B cell (primary cell): ENCODE data around the gene PIGZ. TPM values are rescaled to one million over a fixed set of nuclear protein-coding genes. Genes with fewer than 3 reads are reported as not detected.

ENCODE experiments used
- ATAC-seq: fragments of 200-7000 bp; cut with Tn5 transposase; one replicate; pipeline ENCODE4 v1.10.0; 2021; ENCODE audit warnings: low read depth, mild to moderate bottlenecking, moderate number of reproducible peaks, moderate library complexity
- CTCF ChIA-PET: fragments of 350-600 bp; sonication (Branson Sonifier 250); formaldehyde crosslinking; loops from one replicate; lab custom pipeline; 2021; ENCODE audit warnings: antibody characterized with exemption, inconsistent platforms; lab: Charles Lee
- POLR2A ChIA-PET: fragments of 350-600 bp; sonication (Branson Sonifier 250); formaldehyde crosslinking; loops from one replicate; lab custom pipeline; 2021; ENCODE audit warnings: antibody characterized with exemption; lab: Charles Lee
- DNase-seq: peaks from one replicate; pipeline ENCODE4 v3.0.0; 2013
- H2AFZ ChIP-seq: 2 replicates; pipeline ENCODE4 v1.6.1; 2012; ENCODE audit warnings: mild to moderate bottlenecking, low read depth, low read length; ENCODE audit not compliant: insufficient read depth, poor library complexity, severe bottlenecking
- H3K27ac ChIP-seq, 2 donors: 1 replicate in 1 of 2; 2 replicates in 1 of 2; pipeline ENCODE4 v1.5.1; 2012 to 2013; ENCODE audit warnings: low read length in 2 of 2, mild to moderate bottlenecking in 2 of 2, moderate library complexity in 1 of 2
- H3K27me3 ChIP-seq, 4 experiments: fragments of 200-600 bp in 1 of 4; sonication (generic) in 1 of 4; replicated peaks in 1 of 4; 1 replicate in 2 of 4; 2 replicates in 2 of 4; pipeline versions ENCODE4 v1.6.1 to v1.7.0; 2013 to 2016; ENCODE audit warnings: low read length in 3 of 4, mild to moderate bottlenecking in 2 of 4, mixed read lengths in 1 of 4, moderate library complexity in 1 of 4; ENCODE audit not compliant: insufficient read depth in 4 of 4, control insufficient read depth in 3 of 4; ENCODE audit errors: control extremely low read depth in 1 of 4
- H3K36me3 ChIP-seq, 2 experiments: replicated peaks in 1 of 2; 1 replicate in 1 of 2; 2 replicates in 1 of 2; pipeline versions ENCODE4 v1.6.1 to v1.7.1; 2013; ENCODE audit warnings: low read length in 1 of 2; ENCODE audit not compliant: insufficient read depth in 2 of 2, control insufficient read depth in 1 of 2; ENCODE audit errors: control extremely low read depth in 1 of 2, extremely low read depth in 1 of 2
- H3K4me1 ChIP-seq, 2 donors: fragments of 200-600 bp in 1 of 2; sonication (generic) in 1 of 2; 1 replicate in 1 of 2; 2 replicates in 1 of 2; pipeline versions ENCODE4 v1.5.1 to v1.6.1; 2013 to 2017; ENCODE audit warnings: low read length in 2 of 2; ENCODE audit not compliant: control insufficient read depth in 2 of 2, insufficient read depth in 2 of 2
- H3K4me2 ChIP-seq: replicated peaks from 2 replicates; pipeline ENCODE3; 2012; ENCODE audit warnings: mild to moderate bottlenecking, low read depth, low read length; ENCODE audit not compliant: poor library complexity, severe bottlenecking
- H3K4me3 ChIP-seq, 5 experiments: fragments of 200-600 bp in 1 of 5; sonication (generic) in 1 of 5; 1 replicate in 3 of 5; 2 replicates in 2 of 5; pipeline versions ENCODE4 v1.5.1 to v1.7.0; 2011 to 2016; ENCODE audit warnings: low read length in 4 of 5, mild to moderate bottlenecking in 4 of 5, low read depth in 2 of 5, control low read depth in 1 of 5, moderate library complexity in 1 of 5; ENCODE audit not compliant: insufficient read depth in 1 of 5; ENCODE audit errors: control extremely low read depth in 1 of 5, extremely low read depth in 1 of 5
- H3K79me2 ChIP-seq: fragments of 200-600 bp; sonication (generic); one replicate; pipeline ENCODE4 v1.6.0; 2016; ENCODE audit warnings: low read length; ENCODE audit not compliant: control insufficient read depth, insufficient read depth
- H3K9ac ChIP-seq: fragments of 200-600 bp; sonication (generic); 2 replicates; pipeline ENCODE4 v1.6.1; 2017; ENCODE audit warnings: mild to moderate bottlenecking, low read length, moderate library complexity
- H3K9me3 ChIP-seq, 3 donors: one replicate each; pipeline versions ENCODE4 v1.6.1 to v1.7.1; 2013; ENCODE audit warnings: low read length in 2 of 3; ENCODE audit not compliant: control insufficient read depth in 2 of 3, insufficient read depth in 1 of 3; ENCODE audit errors: control extremely low read depth in 1 of 3
- H4K20me1 ChIP-seq: 2 replicates; pipeline ENCODE4 v1.6.0; 2012; ENCODE audit warnings: mild to moderate bottlenecking, low read length; ENCODE audit not compliant: insufficient read depth, control insufficient read depth, poor library complexity, severe bottlenecking
- H3K27ac Mint-ChIP-seq: one replicate; pipeline ENCODE4 v1.8.0; 2021; ENCODE audit warnings: mixed read lengths
- H3K27me3 Mint-ChIP-seq: one replicate; pipeline ENCODE4 v1.8.0; 2021; ENCODE audit warnings: mixed read lengths
- H3K4me1 Mint-ChIP-seq: one replicate; pipeline ENCODE4 v1.8.0; 2021; ENCODE audit warnings: mixed read lengths
- H3K4me3 Mint-ChIP-seq: one replicate; pipeline ENCODE4 v1.8.0; 2021; ENCODE audit warnings: mixed read lengths
- H3K9me3 Mint-ChIP-seq: one replicate; pipeline ENCODE4 v1.8.0; 2022; ENCODE audit warnings: mixed read lengths; ENCODE audit not compliant: insufficient read depth
- EZH2 ChIP-seq: IDR thresholded peaks from 2 replicates; pipeline ENCODE4 v1.6.1; 2012; ENCODE audit warnings: borderline replicate concordance, low read depth, mild to moderate bottlenecking, moderate library complexity, low read length; ENCODE audit not compliant: insufficient read depth, poor library complexity, severe bottlenecking
- WGBS: methylation state at CpG from one replicate; pipeline ENCODE4 v1.1.5; 2013; ENCODE audit warnings: missing lambda C conversion rate; ENCODE audit not compliant: insufficient coverage; 5-methylcytosine and 5-hydroxymethylcytosine counted together
- intact Hi-C: fragments of 100-400 bp; cut with micrococcal nuclease; formaldehyde crosslinking; loops from one replicate; pipeline ENCODE4 v1.10.0; 2022
- polyA plus RNA-seq: library from polyadenylated mRNA; depleted of rRNA; stranded (reverse); fragments of >200 nt; gene quantifications from 2 replicates; pipeline ENCODE4 v1.2.3, GENCODE V29; 2012
- total RNA-seq, 2 donors: library from RNA; stranded (reverse); fragments of 120-200 nt in 1 of 2; gene quantifications; 1 replicate in 1 of 2; 2 replicates in 1 of 2; pipeline versions ENCODE4 v1.2.3 to v1.2.4, GENCODE V29; 2013 to 2022
- TF ChIP-seq, protein P1 (sequence below): fragments of 200-600 bp; IDR thresholded peaks from one replicate; pipeline ENCODE4 v1.8.0; 2022; ENCODE audit warnings: antibody characterized with exemption, mild to moderate bottlenecking

PIGZ gene
- total and polyA plus RNA-seq, 2 donors (not counting 1 experiment from before 2014, with no cell fraction given), result 2.2 to 3.9 TPM

DNA sequence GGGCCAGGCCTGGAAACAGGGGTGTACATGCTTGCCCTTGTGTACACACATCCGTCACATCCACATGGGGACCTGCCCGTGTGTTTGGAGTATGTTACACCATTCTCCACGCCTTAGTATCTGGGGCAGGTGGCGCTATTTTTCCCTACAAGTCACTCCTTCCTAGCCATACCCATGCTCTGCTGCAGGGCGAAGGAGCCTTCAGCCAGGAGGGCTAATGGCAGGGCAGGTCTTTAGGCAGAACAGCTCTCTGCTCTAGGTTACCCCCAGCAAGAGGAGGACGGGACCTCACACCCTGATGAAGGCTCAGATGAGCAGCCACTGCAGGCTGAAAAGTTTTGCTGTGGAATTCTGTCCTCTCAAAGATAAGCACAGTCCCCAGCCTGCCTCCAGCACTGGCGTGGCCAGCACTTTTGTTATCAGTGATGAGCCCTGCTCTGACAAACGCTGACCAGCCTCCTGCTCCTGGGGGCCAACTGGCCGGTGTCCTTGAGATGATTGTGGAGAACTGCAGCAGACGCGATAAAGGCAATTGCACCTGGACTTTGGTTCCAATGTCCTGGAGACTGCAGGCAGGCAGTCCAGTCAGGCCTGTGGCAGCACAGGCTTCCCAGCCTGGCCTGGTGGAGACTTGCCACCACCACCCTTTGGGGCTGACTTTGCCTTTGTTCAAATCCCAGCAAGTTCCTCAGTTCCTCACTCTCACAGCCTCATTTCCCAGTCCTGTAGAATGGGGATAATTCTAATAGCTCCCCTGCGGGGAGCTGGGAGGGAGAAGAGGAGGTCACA lies 19.8 kb upstream of the PIGZ start:
- DNase-seq (no peak), ATAC-seq (no peak)
- Mint-ChIP-seq H3K9me3 (peaks cover 2% of the 10 kb centered on the region), H3K27me3 (peaks cover 15% of the 10 kb centered on the region), H3K4me1 (no peaks in the 10 kb centered on the region), H3K27ac (no peak overlapping the region), H3K4me3 (no peak overlapping the region)
- H3K79me2 ChIP-seq, result no peaks in the 10 kb centered on the region
- H4K20me1 ChIP-seq, result no peaks in the 10 kb centered on the region
- intact Hi-C loops, result no loop called here
- no peaks in the 10 kb centered on the region for H3K36me3 ChIP-seq
- TF ChIP-seq, protein P1, sequence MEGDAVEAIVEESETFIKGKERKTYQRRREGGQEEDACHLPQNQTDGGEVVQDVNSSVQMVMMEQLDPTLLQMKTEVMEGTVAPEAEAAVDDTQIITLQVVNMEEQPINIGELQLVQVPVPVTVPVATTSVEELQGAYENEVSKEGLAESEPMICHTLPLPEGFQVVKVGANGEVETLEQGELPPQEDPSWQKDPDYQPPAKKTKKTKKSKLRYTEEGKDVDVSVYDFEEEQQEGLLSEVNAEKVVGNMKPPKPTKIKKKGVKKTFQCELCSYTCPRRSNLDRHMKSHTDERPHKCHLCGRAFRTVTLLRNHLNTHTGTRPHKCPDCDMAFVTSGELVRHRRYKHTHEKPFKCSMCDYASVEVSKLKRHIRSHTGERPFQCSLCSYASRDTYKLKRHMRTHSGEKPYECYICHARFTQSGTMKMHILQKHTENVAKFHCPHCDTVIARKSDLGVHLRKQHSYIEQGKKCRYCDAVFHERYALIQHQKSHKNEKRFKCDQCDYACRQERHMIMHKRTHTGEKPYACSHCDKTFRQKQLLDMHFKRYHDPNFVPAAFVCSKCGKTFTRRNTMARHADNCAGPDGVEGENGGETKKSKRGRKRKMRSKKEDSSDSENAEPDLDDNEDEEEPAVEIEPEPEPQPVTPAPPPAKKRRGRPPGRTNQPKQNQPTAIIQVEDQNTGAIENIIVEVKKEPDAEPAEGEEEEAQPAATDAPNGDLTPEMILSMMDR, result no peak
- TF ChIP-seq EZH2, result no peak
- H3K4me1 ChIP-seq, result no peaks in the 10 kb centered on the region
- H3K9ac ChIP-seq, result no peak overlapping the region
- WGBS, result 91% methylated on average over 11 of the region's 12 CpGs
- peaks cover 0 to 1% (median 0%) of the 10 kb centered on the region in 3 donors for H3K9me3 ChIP-seq
- H3K4me2 ChIP-seq, result no peak overlapping the region
- H3K27me3 ChIP-seq, result peaks cover 0 to 8% (median 2%) of the 10 kb centered on the region in 4 experiments
- H2AFZ ChIP-seq, result no peak overlapping the region
- POLR2A ChIA-PET, result no interaction called here
- CTCF ChIA-PET, result no interaction called here
- H3K4me3 ChIP-seq, result no peak overlapping the region
- H3K27ac ChIP-seq, result no peak overlapping the region

DNA sequence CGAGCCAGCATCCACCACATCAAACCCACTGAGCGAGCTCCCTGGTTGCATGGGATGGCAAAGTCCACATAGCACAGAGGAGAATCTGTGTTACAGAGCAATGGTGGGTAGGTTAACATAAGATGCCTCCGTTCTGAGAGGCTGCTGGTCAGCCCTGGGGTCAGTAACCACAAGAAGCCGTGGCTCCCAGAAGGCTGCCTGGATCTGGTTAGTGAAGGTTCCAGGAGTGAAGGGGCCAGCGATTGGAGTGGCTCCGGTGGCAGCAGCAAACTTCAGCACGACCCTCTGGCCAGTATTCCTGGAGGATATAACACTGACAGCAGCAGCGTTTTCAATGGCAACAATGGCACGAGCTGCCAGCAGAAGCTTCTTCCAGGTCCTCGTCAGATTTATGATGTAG lies 18.4 kb upstream of the PIGZ start:
- Histone ChIP-seq H3K9ac (no peak overlapping the region), H3K79me2 (no peaks in the 10 kb centered on the region), H3K27me3 (peaks cover 0 to 8% (median 2%) of the 10 kb centered on the region in 4 experiments), H3K27ac (no peak overlapping the region), H2AFZ (no peak overlapping the region), H3K4me2 (no peak overlapping the region), H3K36me3 (no peaks in the 10 kb centered on the region), H3K4me1 (no peaks in the 10 kb centered on the region), H3K4me3 (no peak overlapping the region), H3K9me3 (peaks cover 1 to 6% (median 5%) of the 10 kb centered on the region in 3 donors), H4K20me1 (no peaks in the 10 kb centered on the region)
- ChIA-PET POLR2A (no interaction called here), CTCF (no interaction called here)
- Mint-ChIP-seq H3K27me3 (peaks cover 20% of the 10 kb centered on the region), H3K27ac (no peak overlapping the region), H3K9me3 (peaks cover 6% of the 10 kb centered on the region), H3K4me3 (no peak overlapping the region), H3K4me1 (no peaks in the 10 kb centered on the region)
- TF ChIP-seq, protein P1, result no peak
- TF ChIP-seq EZH2, result no peak
- DNase-seq (no peak), ATAC-seq (no peak)
- intact Hi-C loops, result no loop called here
- 94% methylated on average over 8 of the region's 10 CpGs for WGBS
